ENCODE data around the gene LPCAT3. TPM values are rescaled to one million over a fixed set of nuclear protein-coding genes. Genes with fewer than 3 reads are reported as not detected.

The LPCAT3 gene
- total RNA-seq, 1 experiment from 2014 or later = 102 TPM

DNA sequence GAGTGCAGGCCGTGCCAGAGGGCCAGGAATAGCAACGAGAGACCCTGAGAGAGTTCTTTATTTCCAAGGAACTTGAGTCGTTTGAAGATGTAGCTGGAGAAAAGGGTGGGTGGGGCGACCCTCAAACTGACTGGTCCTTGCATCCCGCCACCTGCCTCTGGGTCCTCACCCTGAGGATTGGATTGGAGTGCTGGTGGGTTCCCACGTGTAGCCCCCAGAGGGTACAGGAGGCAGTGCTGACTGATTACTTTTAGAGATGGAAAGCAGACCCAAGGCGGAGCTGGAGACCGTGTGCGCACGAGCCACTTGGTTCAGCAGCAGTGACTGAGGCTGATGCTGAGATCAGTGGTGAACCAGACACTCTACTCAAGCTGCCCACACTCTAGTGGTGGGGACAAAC, 40.6 kb downstream of the LPCAT3 start:
- peaks cover 9% of the 10 kb centered on the region for H3K79me2 ChIP-seq (ENCODE audit: low read depth)
- peaks cover 78% of the 10 kb centered on the region for H3F3A ChIP-seq (ENCODE audit: insufficient read depth, low read depth)
- peaks cover 42% of the 10 kb centered on the region for H3K36me3 ChIP-seq (ENCODE audit: low read depth)
- no peak overlapping the region for H2AFZ ChIP-seq
- ChIA-PET CTCF (interaction anchor here (0.6 kb wide), 4 partner anchors 62 to 660 kb away, joined by 3 to 12 read pairs (median 10); no protein-coding TSS in a partner anchor), POLR2A (ENCODE audit: unreplicated experiment) (interaction anchor here (0.7 kb wide), 1 partner anchor 131 kb away, joined by 3 read pairs; no protein-coding TSS in a partner anchor)
- H3K4me1 ChIP-seq (replicated peaks; ENCODE audit: insufficient read depth) = peaks cover 14% of the 10 kb centered on the region
- TF ChIP-seq EZH2 (IDR thresholded peaks at IDR 0.05; ENCODE audit: low read depth) = no peak
- TF ChIP-seq, protein P1, sequence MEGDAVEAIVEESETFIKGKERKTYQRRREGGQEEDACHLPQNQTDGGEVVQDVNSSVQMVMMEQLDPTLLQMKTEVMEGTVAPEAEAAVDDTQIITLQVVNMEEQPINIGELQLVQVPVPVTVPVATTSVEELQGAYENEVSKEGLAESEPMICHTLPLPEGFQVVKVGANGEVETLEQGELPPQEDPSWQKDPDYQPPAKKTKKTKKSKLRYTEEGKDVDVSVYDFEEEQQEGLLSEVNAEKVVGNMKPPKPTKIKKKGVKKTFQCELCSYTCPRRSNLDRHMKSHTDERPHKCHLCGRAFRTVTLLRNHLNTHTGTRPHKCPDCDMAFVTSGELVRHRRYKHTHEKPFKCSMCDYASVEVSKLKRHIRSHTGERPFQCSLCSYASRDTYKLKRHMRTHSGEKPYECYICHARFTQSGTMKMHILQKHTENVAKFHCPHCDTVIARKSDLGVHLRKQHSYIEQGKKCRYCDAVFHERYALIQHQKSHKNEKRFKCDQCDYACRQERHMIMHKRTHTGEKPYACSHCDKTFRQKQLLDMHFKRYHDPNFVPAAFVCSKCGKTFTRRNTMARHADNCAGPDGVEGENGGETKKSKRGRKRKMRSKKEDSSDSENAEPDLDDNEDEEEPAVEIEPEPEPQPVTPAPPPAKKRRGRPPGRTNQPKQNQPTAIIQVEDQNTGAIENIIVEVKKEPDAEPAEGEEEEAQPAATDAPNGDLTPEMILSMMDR (conservative IDR thresholded peaks at IDR 0.05) = no peak
- no peaks in the 10 kb centered on the region for H3K9me2 ChIP-seq (ENCODE audit: insufficient read depth)
- H3K27ac ChIP-seq = no peak overlapping the region
- H3K27me3 ChIP-seq (ENCODE audit: insufficient read depth, low read depth) = no peaks in the 10 kb centered on the region
- no peak overlapping the region for H3K4me2 ChIP-seq
- no TSS peak for BruUV-seq (replicated peaks)
- DNase-seq = no peak
- intact Hi-C loops (cut with micrococcal nuclease; ENCODE audit: unreplicated experiment) = no loop called here
- no peaks in the 10 kb centered on the region for H3K9me3 ChIP-seq (ENCODE audit: insufficient read depth, low read depth)
- H3K4me3 ChIP-seq = no peak overlapping the region
- peaks cover 3% of the 10 kb centered on the region; the same call in 1 of the 2 replicates for H4K20me1 ChIP-seq (ENCODE audit: insufficient read depth)

DNA sequence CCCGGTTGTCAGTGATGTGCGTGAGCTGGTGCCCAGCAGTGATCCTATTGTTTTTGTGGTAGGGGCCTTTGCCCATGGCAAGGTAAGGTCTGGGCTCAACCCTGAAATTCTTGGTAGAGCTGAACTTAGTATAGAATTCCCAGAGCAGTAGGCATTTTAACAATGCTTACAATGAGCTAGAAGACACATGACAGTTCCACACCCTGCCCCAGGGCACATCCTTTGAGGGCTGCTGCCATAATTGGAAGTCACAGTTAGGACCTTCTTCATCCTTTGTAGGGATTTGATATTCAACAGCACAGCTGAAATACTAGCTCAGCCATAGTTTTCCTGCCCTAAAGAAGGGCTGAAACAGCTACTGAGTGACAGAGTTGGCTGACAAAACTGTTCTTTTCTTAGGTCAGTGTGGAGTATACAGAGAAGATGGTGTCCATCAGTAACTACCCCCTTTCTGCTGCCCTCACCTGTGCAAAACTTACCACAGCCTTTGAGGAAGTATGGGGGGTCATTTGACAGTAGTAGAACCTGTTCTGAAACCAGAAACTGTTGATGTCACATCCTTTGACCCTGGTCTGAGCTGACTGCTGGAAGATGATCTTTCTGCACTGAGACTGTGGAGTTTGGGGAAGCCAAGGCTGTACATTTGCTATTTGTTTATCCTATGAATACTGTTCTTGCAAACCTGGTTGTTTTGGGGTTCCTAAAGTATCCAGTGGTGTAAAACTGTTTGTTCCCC, 42.8 kb downstream of the LPCAT3 start:
- H2AFZ ChIP-seq = no peak overlapping the region
- H3K36me3 ChIP-seq (ENCODE audit: low read depth) = peaks cover 48% of the 10 kb centered on the region
- CTCF ChIA-PET = interaction anchor here (0.8 kb wide), 1 partner anchor 50 kb away, joined by 3 read pairs; no protein-coding TSS in a partner anchor
- BruUV-seq (replicated peaks) = no TSS peak
- H3F3A ChIP-seq (ENCODE audit: insufficient read depth, low read depth) = peaks cover 72% of the 10 kb centered on the region
- no peak overlapping the region for H3K4me2 ChIP-seq
- DNase-seq = no peak
- H3K4me3 ChIP-seq = no peak overlapping the region
- POLR2A ChIA-PET (ENCODE audit: unreplicated experiment) = interaction anchor here (1.2 kb wide), 1 partner anchor 30 kb away, joined by 4 read pairs; no protein-coding TSS in a partner anchor
- H3K27ac ChIP-seq = 0 out of 2 replicates have a peak overlapping the region, but pooled peaks have one; percentile 1
- no peak for TF ChIP-seq EZH2 (IDR thresholded peaks at IDR 0.05; ENCODE audit: low read depth)
- TF ChIP-seq, protein P1 (conservative IDR thresholded peaks at IDR 0.05) = no peak
- H4K20me1 ChIP-seq (ENCODE audit: insufficient read depth) = peaks cover 3% of the 10 kb centered on the region; the same call in 1 of the 2 replicates
- intact Hi-C loops (cut with micrococcal nuclease; ENCODE audit: unreplicated experiment) = no loop called here
- H3K9me3 ChIP-seq (ENCODE audit: insufficient read depth, low read depth) = no peaks in the 10 kb centered on the region
- H3K27me3 ChIP-seq (ENCODE audit: insufficient read depth, low read depth) = no peaks in the 10 kb centered on the region
- H3K9me2 ChIP-seq (ENCODE audit: insufficient read depth) = no peaks in the 10 kb centered on the region
- peaks cover 24% of the 10 kb centered on the region for H3K4me1 ChIP-seq (replicated peaks; ENCODE audit: insufficient read depth)
- peaks cover 28% of the 10 kb centered on the region for H3K79me2 ChIP-seq (ENCODE audit: low read depth)

DNA sequence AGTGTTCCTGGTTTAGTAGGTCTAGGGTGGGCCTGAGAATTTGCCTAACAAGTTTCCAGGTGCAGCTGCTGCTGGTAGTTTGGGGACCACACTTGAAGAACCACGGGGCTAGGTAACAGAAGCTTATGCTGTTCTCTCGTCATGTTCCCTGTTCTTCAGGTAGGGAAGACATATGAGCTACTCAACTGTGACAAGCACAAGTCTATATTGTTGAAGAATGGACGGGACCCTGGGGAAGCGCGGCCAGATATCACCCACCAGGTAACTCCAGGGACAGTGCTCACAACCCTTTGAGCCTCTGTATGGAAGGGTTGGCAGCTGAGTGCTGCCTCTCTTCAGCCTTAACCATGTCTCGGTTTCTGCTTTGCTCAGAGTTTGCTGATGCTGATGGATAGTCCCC, 44.1 kb downstream of the LPCAT3 start:
- no peak overlapping the region for H3K27ac ChIP-seq
- no peak overlapping the region for H3K4me3 ChIP-seq
- DNase-seq = no peak
- no peaks in the 10 kb centered on the region for H3K9me2 ChIP-seq (ENCODE audit: insufficient read depth)
- peaks cover 64% of the 10 kb centered on the region for H3F3A ChIP-seq (ENCODE audit: insufficient read depth, low read depth)
- H4K20me1 ChIP-seq (ENCODE audit: insufficient read depth) = peaks cover 5% of the 10 kb centered on the region; the same call in 1 of the 2 replicates
- no peak overlapping the region for H3K4me2 ChIP-seq
- H2AFZ ChIP-seq = no peak overlapping the region
- H3K9me3 ChIP-seq (ENCODE audit: insufficient read depth, low read depth) = no peaks in the 10 kb centered on the region
- peaks cover 25% of the 10 kb centered on the region for H3K4me1 ChIP-seq (replicated peaks; ENCODE audit: insufficient read depth)
- peaks cover 50% of the 10 kb centered on the region for H3K36me3 ChIP-seq (ENCODE audit: low read depth)
- intact Hi-C loops (cut with micrococcal nuclease; ENCODE audit: unreplicated experiment) = no loop called here
- ChIA-PET POLR2A (ENCODE audit: unreplicated experiment) (interaction anchor here (0.7 to 1.2 kb wide), 2 partner anchors 28 to 185 kb away, joined by 3 to 4 read pairs; partner anchors contain the start of gene CD4), CTCF (no interaction called here)
- H3K79me2 ChIP-seq (ENCODE audit: low read depth) = peaks cover 40% of the 10 kb centered on the region
- TF ChIP-seq, protein P1 (conservative IDR thresholded peaks at IDR 0.05) = no peak
- TF ChIP-seq EZH2 (IDR thresholded peaks at IDR 0.05; ENCODE audit: low read depth) = no peak
- no TSS peak for BruUV-seq (replicated peaks)
- no peaks in the 10 kb centered on the region for H3K27me3 ChIP-seq (ENCODE audit: insufficient read depth, low read depth)
